Ovary (tissue), 9 donors: ENCODE data around the gene PPIL6. TPM values are rescaled to one million over a fixed set of nuclear protein-coding genes. Genes with fewer than 3 reads are reported as not detected.

Experiments used
- DNase-seq, 5 donors: peaks; one replicate each; pipeline ENCODE4 v3.0.0-alpha.2; 2019 to 2020
- H3K27ac ChIP-seq, 2 donors: fragments of 200-600 bp; one replicate each; pipeline versions ENCODE4 v1.5.1 to v1.8.0; 2019 to 2022
- H3K27me3 ChIP-seq: fragments of 200-600 bp; one replicate; pipeline ENCODE4 v1.8.0; 2022
- H3K36me3 ChIP-seq: fragments of 200-600 bp; sonication (generic); one replicate; pipeline ENCODE4 v1.5.1; 2019
- H3K4me1 ChIP-seq: one replicate; pipeline ENCODE4 v1.8.1; 2013; ENCODE audit warnings: mild to moderate bottlenecking, moderate library complexity; ENCODE audit not compliant: insufficient read depth
- H3K4me3 ChIP-seq: fragments of 200-600 bp; sonication (generic); one replicate; pipeline ENCODE4 v1.5.1; 2017
- H3K9me3 ChIP-seq, 2 donors: fragments of 200-600 bp in 1 of 2; sonication (generic) in 1 of 2; one replicate each; pipeline versions ENCODE4 v1.5.1 to v1.8.1; 2013 to 2019; ENCODE audit warnings: mild to moderate bottlenecking in 1 of 2, moderate library complexity in 1 of 2
- CTCF ChIP-seq, 3 donors: fragments of 450-650 bp in 2 of 3; fragments of 200-600 bp in 1 of 3; IDR thresholded peaks; one replicate each; pipeline versions ENCODE4 v1.5.1 to v1.8.0; 2016 to 2022; ENCODE audit warnings: antibody characterized with exemption in 3 of 3, mild to moderate bottlenecking in 1 of 3
- EP300 ChIP-seq: sonication (generic); formaldehyde crosslinking; IDR thresholded peaks from one replicate; pipeline ENCODE4 v1.6.1; 2017; ENCODE audit warnings: antibody characterized with exemption
- POLR2A ChIP-seq: fragments of 450-650 bp; IDR thresholded peaks from one replicate; pipeline ENCODE4 v1.6.1; 2017; ENCODE audit warnings: antibody characterized with exemption, mild to moderate bottlenecking, moderate library complexity
- WGBS, 3 donors: extraction: QIAGEN DNeasy Blood & Tissue Kit in 1 of 3; methylation state at CpG; one replicate each; pipeline versions ENCODE4 v1.1.5 to v1.1.7; 2013 to 2017; 5-methylcytosine and 5-hydroxymethylcytosine counted together
- intact Hi-C, 4 donors: fragments of 100-400 bp; cut with DNase I; formaldehyde crosslinking; loops; one replicate each; pipeline versions ENCODE4 v1.11.0 to v1.15.1; 2022 to 2023
- polyA plus RNA-seq, 2 donors: library from polyadenylated mRNA; stranded (reverse); fragments of 200-250 nt in 1 of 2; fragments of 350-450 nt in 1 of 2; fragmentation: Illumina TruSeq in 1 of 2; extraction: RNeasy Lipid Tissue Mini Kit (QIAGEN cat#74804) in 1 of 2; gene quantifications; one replicate each; pipeline ENCODE4 v1.2.3, GENCODE V29; 2013 to 2014
- total RNA-seq, 7 donors: library from RNA; depleted of rRNA in 2 of 7; stranded (reverse); fragments of >200 nt in 2 of 7; fragmentation: NEBNext Ultra II Directional in 3 of 7; extraction: Animal tissue kit (Norgen Biotek cat#: 25700) in 3 of 7; gene quantifications; one replicate each; pipeline versions ENCODE4 v1.1.0 to v1.2.4, GENCODE V29; 2016 to 2023
- donor health status: DM: no; HTN: no; CAD: no; lungs with moderate emphysema.
- donor health status: DM: no; HTN: no; CAD: no.
- donor health status: Bipolar disorder and iron deficiency.
- donor health status: DM: yes; HTN: yes; CAD: no.
- donor health status: DM: no; HTN: no; CAD: no.
- donor health status: DM: yes; HTN: yes; CAD: no.

Gene PPIL6
- total and polyA plus RNA-seq, 9 donors = 6.3 to 29.8 (median 10.9) TPM

GRCh38 chr6:109420751-109421150 is 19.7 kb downstream of the PPIL6 start:
- Histone ChIP-seq H3K4me3 (no peak overlapping the region), H3K27ac (no peak overlapping the region), H3K9me3 (no peaks in the 10 kb centered on the region), H3K4me1 (no peaks in the 10 kb centered on the region), H3K27me3 (no peaks in the 10 kb centered on the region), H3K36me3 (no peaks in the 10 kb centered on the region)
- intact Hi-C loops = no loop called here
- 45 to 61% (median 52%) methylated on average over 1 of the region's 1 CpG for WGBS, 3 donors
- TF ChIP-seq POLR2A (no peak), CTCF (IDR thresholded peaks at IDR 0.05) (no peak), EP300 (no peak)
- DNase-seq = no peak

DNA sequence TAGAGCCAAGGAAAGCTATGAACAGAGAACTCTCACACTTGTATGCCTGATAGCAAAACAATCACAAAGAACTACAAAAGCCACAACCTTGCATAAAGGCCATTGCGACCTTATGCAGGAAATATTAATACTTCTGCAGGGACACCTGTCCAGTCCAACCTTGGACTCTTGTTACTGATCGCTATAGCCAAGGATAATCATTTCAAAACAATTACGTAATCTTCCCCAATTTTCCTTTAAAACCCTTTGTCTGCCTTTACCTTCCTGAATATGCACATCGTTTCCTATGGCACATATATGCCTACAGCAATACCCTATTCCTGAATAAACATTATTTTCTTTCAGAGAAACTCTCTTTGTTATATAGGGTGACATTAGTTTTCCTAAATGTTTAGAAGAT is 22.8 kb downstream of the PPIL6 start:
- no peaks in the 10 kb centered on the region for H3K4me1 ChIP-seq
- intact Hi-C loops = no loop called here
- no peak for DNase-seq
- WGBS, 3 donors = 74 to 85% (median 77%) methylated on average over 4 of the region's 4 CpGs
- no peak overlapping the region for H3K27ac ChIP-seq
- H3K4me3 ChIP-seq = no peak overlapping the region
- H3K27me3 ChIP-seq = no peaks in the 10 kb centered on the region
- TF ChIP-seq EP300 = no peak
- no peak for TF ChIP-seq POLR2A
- TF ChIP-seq CTCF (IDR thresholded peaks at IDR 0.05) = no peak
- H3K36me3 ChIP-seq = no peaks in the 10 kb centered on the region
- H3K9me3 ChIP-seq = no peaks in the 10 kb centered on the region

DNA sequence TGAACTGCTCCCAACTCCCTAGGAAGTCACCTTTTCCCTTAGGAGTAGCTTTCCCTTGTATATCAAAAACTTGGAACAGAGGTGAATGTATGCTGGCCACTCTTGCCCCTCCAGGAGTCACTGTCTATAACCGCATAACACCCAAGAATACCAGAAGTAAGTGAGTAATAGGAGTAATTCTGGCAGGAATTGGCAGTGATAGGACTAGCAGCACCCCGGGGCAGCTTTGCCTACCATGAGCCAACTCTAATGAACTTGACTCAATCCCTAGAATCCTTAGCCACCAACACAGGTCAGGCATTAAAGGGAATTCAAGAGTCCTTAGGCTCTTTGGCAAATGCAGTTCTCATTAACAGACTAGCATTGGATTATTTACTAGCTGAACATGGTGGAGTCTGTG is 29.4 kb downstream of the PPIL6 start:
- DNase-seq = no peak

GRCh38 chr6:109406196-109406595 is 34.2 kb downstream of the PPIL6 start:
- 80 to 87% (median 85%) methylated on average over 4 of the region's 4 CpGs for WGBS, 3 donors
- no peaks in the 10 kb centered on the region for H3K36me3 ChIP-seq
- DNase-seq = no peak
- H3K27me3 ChIP-seq = no peaks in the 10 kb centered on the region
- no peak overlapping the region for H3K4me3 ChIP-seq
- no peaks in the 10 kb centered on the region for H3K9me3 ChIP-seq
- no peak for TF ChIP-seq EP300
- no peak for TF ChIP-seq CTCF (IDR thresholded peaks at IDR 0.05)
- no peak for TF ChIP-seq POLR2A
- intact Hi-C loops = no loop called here
- no peak overlapping the region for H3K27ac ChIP-seq
- no peaks in the 10 kb centered on the region for H3K4me1 ChIP-seq

More for the DNA sequence above, 29.4 kb downstream of the PPIL6 start:
- Histone ChIP-seq H3K27ac (no peak overlapping the region), H3K9me3 (no peaks in the 10 kb centered on the region), H3K36me3 (no peaks in the 10 kb centered on the region), H3K4me1 (no peaks in the 10 kb centered on the region), H3K4me3 (no peak overlapping the region), H3K27me3 (no peaks in the 10 kb centered on the region)
- TF ChIP-seq CTCF (IDR thresholded peaks at IDR 0.05) (no peak), POLR2A (no peak), EP300 (no peak)
- intact Hi-C loops = loop anchor here in 1 of 4 donors (5.0 kb wide), 1 partner anchor 69 kb away; no protein-coding TSS in a partner anchor
- 81 to 96% (median 94%) methylated on average over 2 of the region's 2 CpGs for WGBS, 3 donors
